Body of pancreas (tissue), 4 donors: ENCODE measurements around the gene WWOX.

Experiments used
- POLR2A ChIP-seq, 3 donors: fragments of 450-650 bp; IDR thresholded peaks; one replicate each; pipeline ENCODE4 v1.6.1; 2016; ENCODE audit warnings: antibody characterized with exemption in 3 of 3, mild to moderate bottlenecking in 2 of 3
- TF ChIP-seq, protein P1 (sequence below), 7 experiments: fragments of 450-650 bp in 4 of 7; fragments of 200-600 bp in 3 of 7; sonication (generic) in 3 of 7; IDR thresholded peaks; one replicate each; pipeline ENCODE4 v1.5.1; 2016 to 2019; ENCODE audit warnings: antibody characterized with exemption in 7 of 7

- TF ChIP-seq, protein P1, sequence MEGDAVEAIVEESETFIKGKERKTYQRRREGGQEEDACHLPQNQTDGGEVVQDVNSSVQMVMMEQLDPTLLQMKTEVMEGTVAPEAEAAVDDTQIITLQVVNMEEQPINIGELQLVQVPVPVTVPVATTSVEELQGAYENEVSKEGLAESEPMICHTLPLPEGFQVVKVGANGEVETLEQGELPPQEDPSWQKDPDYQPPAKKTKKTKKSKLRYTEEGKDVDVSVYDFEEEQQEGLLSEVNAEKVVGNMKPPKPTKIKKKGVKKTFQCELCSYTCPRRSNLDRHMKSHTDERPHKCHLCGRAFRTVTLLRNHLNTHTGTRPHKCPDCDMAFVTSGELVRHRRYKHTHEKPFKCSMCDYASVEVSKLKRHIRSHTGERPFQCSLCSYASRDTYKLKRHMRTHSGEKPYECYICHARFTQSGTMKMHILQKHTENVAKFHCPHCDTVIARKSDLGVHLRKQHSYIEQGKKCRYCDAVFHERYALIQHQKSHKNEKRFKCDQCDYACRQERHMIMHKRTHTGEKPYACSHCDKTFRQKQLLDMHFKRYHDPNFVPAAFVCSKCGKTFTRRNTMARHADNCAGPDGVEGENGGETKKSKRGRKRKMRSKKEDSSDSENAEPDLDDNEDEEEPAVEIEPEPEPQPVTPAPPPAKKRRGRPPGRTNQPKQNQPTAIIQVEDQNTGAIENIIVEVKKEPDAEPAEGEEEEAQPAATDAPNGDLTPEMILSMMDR (IDR thresholded peaks at IDR 0.05) = no peak
- no peak for TF ChIP-seq POLR2A (IDR thresholded peaks at IDR 0.05)
Measured at GRCh38 chr16:78970650-78971049, 871.2 kb downstream of the WWOX start.
